ENCODE measurements around the gene FARS2.
"Not testable (repeated sequence)": the region's sequence is repeated elsewhere in the genome, so short reads cannot be mapped to it uniquely, and the experiment has no call there.

The FARS2 gene

DNA sequence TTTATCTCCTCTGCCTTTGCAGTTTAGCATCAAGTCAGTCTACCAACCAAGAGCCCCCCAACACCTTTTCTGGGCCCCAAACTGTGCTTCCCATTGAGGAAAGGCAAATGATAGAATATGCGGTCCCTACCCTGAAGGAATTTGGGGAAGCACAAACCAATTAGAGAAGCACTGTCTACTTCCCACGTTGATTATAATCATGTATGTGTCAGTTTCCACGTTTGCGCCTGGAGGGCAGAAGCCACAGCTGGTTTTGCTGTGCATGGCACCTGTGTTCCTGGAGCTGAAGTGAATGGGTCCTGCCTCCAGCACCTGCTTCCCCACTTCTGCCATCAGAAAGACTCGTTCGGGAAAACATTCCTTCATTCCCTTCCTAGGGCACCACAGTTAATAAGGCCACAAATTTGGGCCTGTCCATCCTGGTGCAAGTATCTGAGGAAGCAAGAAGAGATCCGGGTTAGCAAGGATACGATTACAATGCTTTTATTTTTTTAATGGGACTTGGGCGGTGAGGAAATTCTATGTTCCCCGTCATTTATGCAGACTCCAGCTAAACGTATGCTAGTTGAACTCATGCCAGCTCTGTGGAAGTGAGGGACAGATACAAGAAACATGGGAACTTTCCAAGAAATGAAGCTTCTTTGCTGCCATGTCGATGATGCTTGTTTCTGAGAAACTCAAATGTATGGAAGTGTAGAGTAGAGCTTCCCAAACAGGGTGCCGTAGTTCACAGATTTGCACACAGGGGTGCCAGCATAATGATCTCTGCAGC lies 411.9 kb downstream of the FARS2 start:
- DNase-seq, result no peak

DNA sequence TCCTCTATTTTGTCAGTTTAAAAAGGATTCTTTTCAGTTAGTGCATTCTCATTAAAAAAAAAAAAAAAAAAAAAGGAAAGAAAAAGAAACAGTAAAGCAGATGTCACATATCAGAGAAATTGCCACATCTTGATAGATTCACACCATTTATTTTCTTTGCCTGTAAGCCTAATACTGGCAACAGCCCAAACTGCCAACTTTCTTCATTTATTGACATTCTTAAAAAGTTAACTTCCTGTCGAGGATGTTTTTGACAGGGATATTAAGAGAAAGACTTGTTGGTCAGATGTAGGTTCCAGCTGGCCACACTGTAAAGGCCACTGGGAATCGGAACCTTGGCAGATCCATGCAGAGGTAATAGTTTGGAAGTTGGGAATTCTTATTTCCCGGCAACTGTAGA lies 412.8 kb downstream of the FARS2 start:
- DNase-seq, result no peak

DNA sequence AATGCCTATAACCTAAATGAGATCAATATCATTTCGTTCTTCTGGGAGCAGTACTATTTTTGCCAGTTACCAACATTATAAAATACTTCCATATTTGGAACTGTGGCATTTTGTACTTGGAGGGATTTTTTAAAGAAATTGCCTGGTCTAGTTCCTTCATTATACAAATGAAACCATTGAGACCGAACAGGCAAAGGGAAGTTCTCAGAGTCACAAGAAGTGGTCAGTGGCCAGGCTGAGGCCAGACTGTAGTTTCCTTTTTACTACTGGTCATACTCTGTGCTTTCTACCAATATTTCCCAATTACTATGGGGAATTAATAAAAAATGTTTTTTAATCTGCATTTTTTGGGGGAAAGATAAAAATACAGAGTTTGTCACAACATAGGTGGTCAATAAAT lies 413.4 kb downstream of the FARS2 start:
- no peak for DNase-seq

GRCh38 chr6:5676701-5677100 lies 415.4 kb downstream of the FARS2 start:
- no peak for DNase-seq

DNA sequence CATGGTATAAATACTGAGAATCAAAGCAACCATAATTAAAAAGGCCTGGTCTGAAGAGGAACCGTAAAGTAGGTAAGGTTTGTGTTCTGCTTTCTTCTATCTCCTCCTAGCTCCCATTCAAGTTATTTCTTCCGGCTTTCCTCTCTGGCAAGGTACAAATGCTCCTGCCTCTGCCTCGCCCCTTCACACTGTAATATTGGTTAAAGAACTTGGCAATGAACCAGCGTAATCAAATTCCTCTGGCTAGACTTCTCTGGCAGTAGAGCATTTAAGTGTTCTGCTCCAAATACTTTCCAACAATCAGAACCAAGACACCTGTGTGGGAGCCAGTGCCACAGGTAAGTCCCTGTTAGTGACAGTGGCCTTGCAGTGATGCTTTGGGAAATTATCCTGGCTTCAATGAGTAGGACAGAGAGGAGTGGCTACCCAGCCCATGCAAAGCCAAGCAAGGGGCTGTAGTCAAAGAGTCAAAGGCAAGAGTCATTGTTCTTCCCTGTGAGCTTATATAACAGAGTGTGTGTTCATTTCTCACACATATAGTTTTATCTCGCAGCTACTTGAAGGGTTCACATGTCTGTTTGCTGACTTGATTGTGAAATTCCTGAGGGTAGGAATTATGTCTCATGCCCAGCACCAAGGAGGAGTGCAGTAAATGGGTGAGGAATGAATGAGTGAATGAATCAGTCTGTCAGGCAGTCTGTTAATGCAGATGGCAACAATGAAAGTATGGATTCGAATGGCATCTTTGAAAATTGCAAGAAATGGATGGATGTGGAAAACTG lies 416.1 kb downstream of the FARS2 start:
- DNase-seq, result no peak

DNA sequence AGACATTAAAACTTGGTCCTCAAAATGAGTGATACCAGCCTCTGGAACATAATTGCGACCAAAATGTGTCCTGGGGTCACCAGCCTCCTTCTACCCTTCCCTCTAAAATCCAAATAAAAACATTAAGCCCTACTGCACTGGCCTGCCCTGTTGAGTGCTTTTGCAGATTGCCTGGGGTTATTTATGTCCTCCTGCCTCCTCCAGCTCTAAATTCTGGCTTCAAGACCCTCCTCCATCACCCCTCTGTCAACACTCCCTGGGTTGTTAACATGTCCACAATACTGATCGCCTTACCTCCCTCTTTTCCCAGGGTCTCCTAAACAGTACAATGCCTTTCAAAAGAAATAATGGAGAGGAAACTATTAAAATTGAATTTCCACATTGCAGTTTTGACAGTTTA lies 418.0 kb downstream of the FARS2 start:
- no peak for DNase-seq

DNA sequence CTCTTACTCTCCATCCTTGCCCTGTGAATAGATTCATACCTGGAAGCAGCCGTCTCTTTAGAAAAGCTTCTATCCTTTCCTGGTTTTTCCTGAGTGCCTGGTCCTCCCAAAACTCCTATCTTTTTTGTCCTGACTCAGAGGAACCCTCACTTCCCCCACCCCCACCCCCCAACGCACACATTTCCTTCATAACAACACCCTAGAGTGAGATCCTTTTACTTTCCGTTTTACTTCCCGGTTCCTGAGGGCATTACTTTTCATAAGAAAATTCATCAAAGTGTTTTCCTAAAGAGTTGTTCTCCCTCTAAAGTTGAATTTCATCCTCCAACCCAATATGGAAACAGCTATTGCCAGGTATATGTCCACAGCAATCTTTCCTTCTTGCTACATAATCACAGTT lies 418.4 kb downstream of the FARS2 start:
- no peak for DNase-seq

- DNase-seq, result no peak
These were observed 418.8 kb downstream of the FARS2 start for GRCh38 chr6:5680095-5680494.

DNA sequence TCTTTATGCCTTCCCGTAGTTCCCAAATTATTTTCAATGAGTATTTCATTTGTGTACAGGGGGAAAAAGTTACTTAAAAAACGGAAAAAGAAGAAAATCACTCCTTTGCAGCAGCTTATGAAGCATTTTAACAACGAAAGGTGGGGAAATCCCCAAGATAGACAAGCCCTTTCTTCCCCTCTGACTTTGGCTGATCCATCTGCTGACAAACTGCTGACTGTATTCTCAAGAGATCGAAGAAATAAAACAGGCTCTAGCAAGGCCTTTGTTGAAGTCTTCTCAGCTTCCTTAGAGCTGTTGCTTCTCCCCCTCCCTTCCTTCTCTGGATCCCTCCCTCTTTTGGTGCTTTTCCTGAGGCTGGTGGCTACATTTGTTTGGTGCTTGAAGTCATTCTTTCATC lies 420.2 kb downstream of the FARS2 start:
- no peak for DNase-seq

DNA sequence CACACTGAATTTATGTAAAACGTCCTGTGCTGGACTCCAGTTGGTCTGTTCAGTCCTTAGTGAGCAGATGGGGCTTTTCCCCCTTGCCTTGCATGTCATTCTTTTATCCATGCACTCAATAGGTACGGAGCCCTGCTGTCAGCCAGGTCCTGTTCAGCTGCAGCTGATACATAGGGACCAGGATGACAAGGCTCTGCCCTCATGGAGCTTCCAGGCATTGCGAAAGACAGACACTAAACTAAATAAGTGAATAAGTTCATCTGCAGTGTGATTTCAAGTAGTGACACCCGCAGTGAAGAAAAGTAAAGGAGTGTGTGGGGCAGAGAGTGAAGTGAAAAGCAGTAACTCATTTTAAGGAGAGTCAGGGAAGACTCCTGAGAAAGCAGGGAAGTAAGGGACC lies 421.2 kb downstream of the FARS2 start:
- no peak for DNase-seq

- DNase-seq, result not testable (repeated sequence)
These were observed 422.4 kb downstream of the FARS2 start for GRCh38 chr6:5683747-5684146.

- no peak for DNase-seq
These were observed 423.2 kb downstream of the FARS2 start for GRCh38 chr6:5684320-5685053.

GRCh38 chr6:5693225-5694145 lies 432.2 kb downstream of the FARS2 start:
- DNase-seq, result no peak

DNA sequence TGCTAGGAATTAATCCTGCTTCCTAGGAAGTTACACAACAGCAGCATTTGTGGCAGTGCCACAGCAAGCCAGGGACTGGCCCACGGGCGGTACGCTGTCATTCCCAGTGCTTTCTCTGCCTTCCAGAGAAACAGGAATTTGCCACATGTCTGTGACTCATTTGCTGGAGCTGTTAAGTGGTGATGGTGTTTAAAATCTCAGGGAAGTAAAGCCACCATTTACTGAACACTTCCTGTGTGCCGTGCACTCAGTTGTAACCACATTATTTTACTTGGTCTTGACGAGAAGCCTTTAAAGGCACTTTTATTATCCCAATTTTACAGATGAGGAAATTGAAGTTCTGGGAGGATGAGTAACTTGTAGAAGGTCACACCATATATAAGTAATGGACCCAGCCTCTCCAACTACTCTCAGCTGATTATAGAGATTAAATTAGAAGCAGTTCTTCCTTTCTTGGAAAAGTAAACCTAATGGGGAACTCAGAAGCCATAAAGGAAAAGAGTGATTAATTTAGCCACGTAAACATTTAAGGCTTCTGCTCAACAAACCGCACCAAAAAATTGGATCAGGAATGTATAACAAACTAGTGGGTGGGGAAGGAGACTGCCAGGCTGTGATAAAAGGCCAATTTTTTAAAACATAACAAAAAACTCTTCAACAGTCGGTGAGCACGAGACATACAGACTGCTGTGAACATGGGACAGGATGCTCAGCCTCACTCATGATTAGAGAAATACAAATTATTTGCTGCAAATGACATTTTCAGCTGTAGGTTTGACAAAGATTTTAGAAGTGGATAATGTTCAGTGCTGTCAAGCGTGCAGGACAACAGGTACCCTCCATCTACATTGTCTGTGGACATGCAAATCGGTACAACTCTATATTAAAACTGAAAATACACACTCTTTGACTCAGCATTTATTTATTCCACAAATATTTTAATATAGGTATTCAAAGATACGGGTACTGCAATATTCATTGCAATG lies 434.2 kb downstream of the FARS2 start:
- DNase-seq, result no peak

- DNase-seq, result no peak
These were observed 436.2 kb downstream of the FARS2 start for GRCh38 chr6:5697508-5697907.

GRCh38 chr6:5698318-5698717 lies 437.0 kb downstream of the FARS2 start:
- DNase-seq, result no peak

- not testable (repeated sequence) for DNase-seq
These were observed 437.8 kb downstream of the FARS2 start for GRCh38 chr6:5699064-5699463.

DNA sequence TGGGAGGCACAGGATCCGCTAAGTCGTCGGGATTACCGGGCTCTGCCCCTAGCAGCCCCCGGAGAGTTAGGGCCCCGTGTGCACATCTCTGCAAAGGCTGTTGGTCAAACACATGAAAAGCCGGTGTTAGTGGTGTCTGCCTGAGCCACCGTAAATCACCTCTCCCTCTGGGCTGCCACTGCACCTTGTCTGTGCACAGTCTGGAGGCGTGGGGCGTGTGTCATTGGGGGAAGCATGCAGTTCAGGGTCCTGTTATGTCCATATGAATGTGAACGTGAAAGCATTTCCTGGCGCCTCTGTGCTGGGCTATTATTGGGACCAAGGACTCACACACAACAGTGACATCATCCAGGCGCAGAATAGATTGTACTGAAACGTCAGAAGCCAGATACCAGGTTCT lies 439.9 kb downstream of the FARS2 start:
- no peak for DNase-seq

GRCh38 chr6:5704708-5705107 lies 443.4 kb downstream of the FARS2 start:
- no peak for DNase-seq

- DNase-seq, result no peak
These were observed 443.9 kb downstream of the FARS2 start for GRCh38 chr6:5705252-5705651.

All from CD4-positive, alpha-beta T cell treated with Interleukin-15 for 1 hour (primary cell).